ENCODE results near the gene STK38. TPM values are rescaled to one million over a fixed set of nuclear protein-coding genes. Genes with fewer than 3 reads are reported as not detected.

STK38 gene
- total and polyA plus RNA-seq, 2 of the 13 experiments (the other 11 are each of a cell fraction or from before 2014, with no cell fraction given) = 10.3 to 20.7 TPM

DNA sequence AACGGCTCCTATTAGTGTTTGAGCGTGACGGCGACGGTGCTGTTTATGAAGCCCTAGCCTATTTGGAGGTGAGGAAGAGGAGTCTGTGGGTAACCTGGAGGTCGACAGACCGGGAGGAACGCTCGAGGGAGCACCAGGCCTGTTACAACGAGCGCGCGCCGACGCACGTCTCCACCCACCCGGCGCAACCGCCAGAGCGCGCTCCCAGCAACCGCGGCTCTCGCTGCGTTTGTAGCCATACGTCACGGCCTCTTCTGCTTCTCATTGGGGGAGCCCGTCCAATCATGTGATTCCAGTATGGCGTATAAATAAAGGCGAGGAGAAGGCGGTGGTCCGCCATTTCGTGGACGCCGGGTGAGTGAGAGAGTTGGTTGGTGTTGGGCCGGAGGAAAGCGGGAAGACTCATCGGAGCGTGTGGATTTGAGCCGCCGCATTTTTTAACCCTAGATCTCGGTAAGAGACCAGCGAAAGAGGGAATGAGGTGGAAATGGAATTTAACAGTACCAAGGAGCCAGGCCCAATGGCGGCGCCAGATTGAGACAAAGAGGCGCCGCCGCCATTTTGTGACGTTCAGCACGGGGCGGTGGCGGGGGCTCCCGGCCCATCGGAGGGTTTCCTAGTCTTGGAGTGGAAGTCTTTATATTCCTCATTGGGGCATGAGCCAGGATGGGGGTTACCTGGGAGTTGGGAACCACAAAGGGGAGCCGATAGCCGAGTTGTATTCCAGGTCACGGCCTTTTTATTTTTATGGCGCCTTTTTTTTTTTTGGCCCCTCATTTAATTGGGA is 46.9 kb upstream of the STK38 start, which contains the start of gene SRSF3 (continued):
- 0 out of 2 replicates have a peak, but pooled peaks have one; percentile 57 for TF ChIP-seq ZNF550 (CRISPR knock-in tag; IDR thresholded peaks at IDR 0.05; ENCODE audit: borderline replicate concordance)
- peak; percentile 91 for TF ChIP-seq ZSCAN9 (CRISPR knock-in tag; IDR thresholded peaks at IDR 0.05; ENCODE audit: borderline replicate concordance)
- peak; percentile 91 for TF ChIP-seq ZNF792 (CRISPR knock-in tag; IDR thresholded peaks at IDR 0.05)
- TF ChIP-seq ZZZ3 (CRISPR knock-in tag; IDR thresholded peaks at IDR 0.05; ENCODE audit: borderline replicate concordance) = peak; percentile 70; the same call in 1 of the 2 replicates
- TF ChIP-seq, protein P1, sequence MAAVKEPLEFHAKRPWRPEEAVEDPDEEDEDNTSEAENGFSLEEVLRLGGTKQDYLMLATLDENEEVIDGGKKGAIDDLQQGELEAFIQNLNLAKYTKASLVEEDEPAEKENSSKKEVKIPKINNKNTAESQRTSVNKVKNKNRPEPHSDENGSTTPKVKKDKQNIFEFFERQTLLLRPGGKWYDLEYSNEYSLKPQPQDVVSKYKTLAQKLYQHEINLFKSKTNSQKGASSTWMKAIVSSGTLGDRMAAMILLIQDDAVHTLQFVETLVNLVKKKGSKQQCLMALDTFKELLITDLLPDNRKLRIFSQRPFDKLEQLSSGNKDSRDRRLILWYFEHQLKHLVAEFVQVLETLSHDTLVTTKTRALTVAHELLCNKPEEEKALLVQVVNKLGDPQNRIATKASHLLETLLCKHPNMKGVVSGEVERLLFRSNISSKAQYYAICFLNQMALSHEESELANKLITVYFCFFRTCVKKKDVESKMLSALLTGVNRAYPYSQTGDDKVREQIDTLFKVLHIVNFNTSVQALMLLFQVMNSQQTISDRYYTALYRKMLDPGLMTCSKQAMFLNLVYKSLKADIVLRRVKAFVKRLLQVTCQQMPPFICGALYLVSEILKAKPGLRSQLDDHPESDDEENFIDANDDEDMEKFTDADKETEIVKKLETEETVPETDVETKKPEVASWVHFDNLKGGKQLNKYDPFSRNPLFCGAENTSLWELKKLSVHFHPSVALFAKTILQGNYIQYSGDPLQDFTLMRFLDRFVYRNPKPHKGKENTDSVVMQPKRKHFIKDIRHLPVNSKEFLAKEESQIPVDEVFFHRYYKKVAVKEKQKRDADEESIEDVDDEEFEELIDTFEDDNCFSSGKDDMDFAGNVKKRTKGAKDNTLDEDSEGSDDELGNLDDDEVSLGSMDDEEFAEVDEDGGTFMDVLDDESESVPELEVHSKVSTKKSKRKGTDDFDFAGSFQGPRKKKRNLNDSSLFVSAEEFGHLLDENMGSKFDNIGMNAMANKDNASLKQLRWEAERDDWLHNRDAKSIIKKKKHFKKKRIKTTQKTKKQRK (IDR thresholded peaks at IDR 0.05; ENCODE audit: low read length) = no peak
- TF ChIP-seq, protein P2, sequence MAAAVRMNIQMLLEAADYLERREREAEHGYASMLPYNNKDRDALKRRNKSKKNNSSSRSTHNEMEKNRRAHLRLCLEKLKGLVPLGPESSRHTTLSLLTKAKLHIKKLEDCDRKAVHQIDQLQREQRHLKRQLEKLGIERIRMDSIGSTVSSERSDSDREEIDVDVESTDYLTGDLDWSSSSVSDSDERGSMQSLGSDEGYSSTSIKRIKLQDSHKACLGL (CRISPR knock-in tag; IDR thresholded peaks at IDR 0.05) = peak; percentile 70; the same call in 1 of the 2 replicates
- peak; percentile 84; the same call in 1 of the 2 replicates for TF ChIP-seq NRL (CRISPR knock-in tag; IDR thresholded peaks at IDR 0.05; ENCODE audit: borderline replicate concordance)
- TF ChIP-seq WIZ (CRISPR knock-in tag; IDR thresholded peaks at IDR 0.05) = no peak; the same call in 1 of the 2 replicates
- peak; percentile 98 for TF ChIP-seq CREB1 (IDR thresholded peaks at IDR 0.05)
- TF ChIP-seq CREB1 (CRISPR knock-in tag; IDR thresholded peaks at IDR 0.05) = peak; percentile 98
- TF ChIP-seq, protein P3, sequence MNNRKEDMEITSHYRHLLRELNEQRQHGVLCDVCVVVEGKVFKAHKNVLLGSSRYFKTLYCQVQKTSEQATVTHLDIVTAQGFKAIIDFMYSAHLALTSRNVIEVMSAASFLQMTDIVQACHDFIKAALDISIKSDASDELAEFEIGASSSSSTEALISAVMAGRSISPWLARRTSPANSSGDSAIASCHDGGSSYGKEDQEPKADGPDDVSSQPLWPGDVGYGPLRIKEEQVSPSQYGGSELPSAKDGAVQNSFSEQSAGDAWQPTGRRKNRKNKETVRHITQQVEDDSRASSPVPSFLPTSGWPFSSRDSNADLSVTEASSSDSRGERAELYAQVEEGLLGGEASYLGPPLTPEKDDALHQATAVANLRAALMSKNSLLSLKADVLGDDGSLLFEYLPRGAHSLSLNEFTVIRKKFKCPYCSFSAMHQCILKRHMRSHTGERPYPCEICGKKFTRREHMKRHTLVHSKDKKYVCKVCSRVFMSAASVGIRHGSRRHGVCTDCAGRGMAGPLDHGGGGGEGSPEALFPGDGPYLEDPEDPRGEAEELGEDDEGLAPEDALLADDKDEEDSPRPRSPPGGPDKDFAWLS (CRISPR knock-in tag; IDR thresholded peaks at IDR 0.05; ENCODE audit: borderline replicate concordance) = no peak
- TF ChIP-seq ZNF335 (CRISPR knock-in tag; IDR thresholded peaks at IDR 0.05) = peak; percentile 84
- TF ChIP-seq, protein P4, sequence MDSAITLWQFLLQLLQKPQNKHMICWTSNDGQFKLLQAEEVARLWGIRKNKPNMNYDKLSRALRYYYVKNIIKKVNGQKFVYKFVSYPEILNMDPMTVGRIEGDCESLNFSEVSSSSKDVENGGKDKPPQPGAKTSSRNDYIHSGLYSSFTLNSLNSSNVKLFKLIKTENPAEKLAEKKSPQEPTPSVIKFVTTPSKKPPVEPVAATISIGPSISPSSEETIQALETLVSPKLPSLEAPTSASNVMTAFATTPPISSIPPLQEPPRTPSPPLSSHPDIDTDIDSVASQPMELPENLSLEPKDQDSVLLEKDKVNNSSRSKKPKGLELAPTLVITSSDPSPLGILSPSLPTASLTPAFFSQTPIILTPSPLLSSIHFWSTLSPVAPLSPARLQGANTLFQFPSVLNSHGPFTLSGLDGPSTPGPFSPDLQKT (CRISPR knock-in tag; IDR thresholded peaks at IDR 0.05; ENCODE audit: borderline replicate concordance) = no peak
- peak; percentile 42 for TF ChIP-seq TEAD3 (CRISPR knock-in tag; optimal IDR thresholded peaks at IDR 0.05; ENCODE audit: borderline replicate concordance)
- no peak for TF ChIP-seq MTF2 (CRISPR knock-in tag; IDR thresholded peaks at IDR 0.05; ENCODE audit: borderline replicate concordance)
- no peak for TF ChIP-seq ISX (CRISPR knock-in tag; conservative IDR thresholded peaks at IDR 0.05)
- TF ChIP-seq ZNF282 (IDR thresholded peaks at IDR 0.05; ENCODE audit: partially characterized antibody) = no peak
- TF ChIP-seq ZNF382 (CRISPR knock-in tag; IDR thresholded peaks at IDR 0.05; ENCODE audit: borderline replicate concordance) = no peak
- TF ChIP-seq, protein P5, sequence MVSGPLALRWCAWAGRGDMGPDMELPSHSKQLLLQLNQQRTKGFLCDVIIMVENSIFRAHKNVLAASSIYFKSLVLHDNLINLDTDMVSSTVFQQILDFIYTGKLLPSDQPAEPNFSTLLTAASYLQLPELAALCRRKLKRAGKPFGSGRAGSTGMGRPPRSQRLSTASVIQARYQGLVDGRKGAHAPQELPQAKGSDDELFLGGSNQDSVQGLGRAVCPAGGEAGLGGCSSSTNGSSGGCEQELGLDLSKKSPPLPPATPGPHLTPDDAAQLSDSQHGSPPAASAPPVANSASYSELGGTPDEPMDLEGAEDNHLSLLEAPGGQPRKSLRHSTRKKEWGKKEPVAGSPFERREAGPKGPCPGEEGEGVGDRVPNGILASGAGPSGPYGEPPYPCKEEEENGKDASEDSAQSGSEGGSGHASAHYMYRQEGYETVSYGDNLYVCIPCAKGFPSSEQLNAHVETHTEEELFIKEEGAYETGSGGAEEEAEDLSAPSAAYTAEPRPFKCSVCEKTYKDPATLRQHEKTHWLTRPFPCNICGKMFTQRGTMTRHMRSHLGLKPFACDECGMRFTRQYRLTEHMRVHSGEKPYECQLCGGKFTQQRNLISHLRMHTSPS (CRISPR knock-in tag; IDR thresholded peaks at IDR 0.05; ENCODE audit: low read depth) = peak; percentile 77; the same call in 1 of the 2 replicates
- TF ChIP-seq ZNF274 (CRISPR knock-in tag; IDR thresholded peaks at IDR 0.05) = no peak
- peak; percentile 94 for TF ChIP-seq ZNF430 (CRISPR knock-in tag; IDR thresholded peaks at IDR 0.05)
- peak; percentile 93 for TF ChIP-seq MXI1 (IDR thresholded peaks at IDR 0.05; ENCODE audit: borderline replicate concordance, low read depth, low read length)
